Measurements from ENCODE around the gene FTO.

The FTO gene

GRCh38 chr16:53707671-53708070 is 3.7 kb downstream of the FTO start:
- TF ChIP-seq CTCF (IDR thresholded peaks at IDR 0.05; ENCODE audit: control insufficient read depth, extremely low read depth, insufficient read depth): no peak
- DNase-seq (ENCODE audit: low read depth): no peak
- no peak overlapping the region for H3K4me3 ChIP-seq (ENCODE audit: low read depth, low read length)

DNA sequence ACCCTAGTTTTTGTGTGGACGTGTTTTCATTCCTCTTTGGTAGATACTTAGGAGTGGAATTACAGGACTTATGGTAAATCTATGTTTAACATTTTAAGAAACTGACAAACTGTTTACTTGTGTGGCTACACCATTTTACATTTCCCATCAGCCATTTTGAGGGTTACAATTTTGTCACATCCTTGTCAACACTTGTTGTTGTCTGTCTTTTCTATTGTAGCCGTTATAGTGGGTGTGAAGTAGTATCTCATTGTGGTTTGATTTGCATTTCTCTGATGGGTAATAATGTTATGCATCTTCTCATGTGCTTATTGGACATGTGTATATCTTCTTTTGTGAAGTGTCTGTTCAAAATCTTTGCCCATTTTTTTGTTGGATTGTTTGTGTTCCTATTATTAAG is 4.5 kb downstream of the FTO start:
- no peak overlapping the region for H3K4me3 ChIP-seq (ENCODE audit: low read depth, low read length)
- no peak for TF ChIP-seq CTCF (IDR thresholded peaks at IDR 0.05; ENCODE audit: control insufficient read depth, extremely low read depth, insufficient read depth)
- DNase-seq (ENCODE audit: low read depth): no peak

- no peak overlapping the region for H3K4me3 ChIP-seq (ENCODE audit: low read depth, low read length)
- no peak for TF ChIP-seq CTCF (IDR thresholded peaks at IDR 0.05; ENCODE audit: control insufficient read depth, extremely low read depth, insufficient read depth)
- DNase-seq (ENCODE audit: low read depth): no peak
Observed at GRCh38 chr16:53711390-53711789, 7.4 kb downstream of the FTO start.

DNA sequence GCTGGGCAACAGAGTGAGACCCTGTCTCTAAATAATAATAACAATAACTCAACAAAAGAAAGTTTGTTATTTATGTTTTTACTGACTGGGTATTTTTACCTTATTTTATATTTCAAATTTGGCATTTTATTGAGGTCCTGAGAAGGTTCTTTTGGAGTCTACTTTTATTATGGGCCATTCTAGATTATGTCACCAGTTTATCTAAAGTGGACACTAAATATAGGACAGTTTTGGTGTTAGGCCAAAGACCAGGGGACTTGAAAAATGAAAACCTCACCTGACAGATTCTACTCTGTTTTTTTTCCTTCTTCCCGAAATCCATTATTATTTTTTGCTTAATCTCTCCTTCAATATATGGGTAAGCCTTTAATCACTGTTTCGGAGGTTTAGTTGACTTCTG is 8.1 kb downstream of the FTO start:
- no peak overlapping the region for H3K4me3 ChIP-seq (ENCODE audit: low read depth, low read length)
- DNase-seq (ENCODE audit: low read depth): no peak
- TF ChIP-seq CTCF (IDR thresholded peaks at IDR 0.05; ENCODE audit: control insufficient read depth, extremely low read depth, insufficient read depth): no peak

- no peak for DNase-seq (ENCODE audit: low read depth)
- H3K4me3 ChIP-seq (ENCODE audit: low read depth, low read length): peak overlapping the region; percentile 21; the same call in 1 of the 2 replicates
- TF ChIP-seq CTCF (IDR thresholded peaks at IDR 0.05; ENCODE audit: control insufficient read depth, extremely low read depth, insufficient read depth): no peak
Observed at GRCh38 chr16:53713403-53714204, 9.6 kb downstream of the FTO start.

- H3K4me3 ChIP-seq (ENCODE audit: low read depth, low read length): peak overlapping the region; percentile 21; the same call in 1 of the 2 replicates
- DNase-seq (ENCODE audit: low read depth): peak; percentile 85
- TF ChIP-seq CTCF (IDR thresholded peaks at IDR 0.05; ENCODE audit: control insufficient read depth, extremely low read depth, insufficient read depth): no peak
Observed at GRCh38 chr16:53714205-53715022, 10.5 kb downstream of the FTO start.
